Brain microvascular endothelial cell (primary cell): Measurements from ENCODE around the gene HSPBAP1.
A peak's percentile ranks its signal among the peaks of the same experiment; 100 is the strongest.
"Not testable (repeated sequence)": the region's sequence is repeated elsewhere in the genome, so short reads cannot be mapped to it uniquely, and the experiment has no call there.

Source experiments
- DNase-seq: peaks from one replicate; pipeline ENCODE4 v3.0.0-alpha.2; 2020
- H3K27ac ChIP-seq: fragments of 250-450 bp; sonication (Bioruptor Pico); 2 replicates; pipeline ENCODE4 v1.5.1; 2020; ENCODE audit warnings: mild to moderate bottlenecking, moderate library complexity
- H3K27me3 ChIP-seq: fragments of 250-450 bp; sonication (Bioruptor Pico); replicated peaks from 2 replicates; pipeline ENCODE4 v1.5.1; 2020; ENCODE audit warnings: mild to moderate bottlenecking
- H3K36me3 ChIP-seq: fragments of 250-450 bp; sonication (Bioruptor Pico); replicated peaks from 2 replicates; pipeline ENCODE4 v1.5.1; 2020; ENCODE audit warnings: mild to moderate bottlenecking
- H3K4me3 ChIP-seq: 2 replicates; pipeline ENCODE4 v1.5.1; 2011; ENCODE audit warnings: low read depth, mild to moderate bottlenecking, control low read depth, low read length, moderate library complexity
- in situ Hi-C: cut with HindIII; loops from 2 replicates; pipeline ENCODE4 v1.10.0; 2017; ENCODE audit warnings: low sequenced_read_pairs, low pct_ligation_motif_present
- TF ChIP-seq, protein P1 (sequence below): IDR thresholded peaks from 2 replicates; pipeline ENCODE4 v1.5.1; 2011; ENCODE audit warnings: low read depth, mild to moderate bottlenecking, moderate library complexity, low read length, control low read depth, inconsistent platforms; ENCODE audit errors: missing control alignments

HSPBAP1 gene

DNA sequence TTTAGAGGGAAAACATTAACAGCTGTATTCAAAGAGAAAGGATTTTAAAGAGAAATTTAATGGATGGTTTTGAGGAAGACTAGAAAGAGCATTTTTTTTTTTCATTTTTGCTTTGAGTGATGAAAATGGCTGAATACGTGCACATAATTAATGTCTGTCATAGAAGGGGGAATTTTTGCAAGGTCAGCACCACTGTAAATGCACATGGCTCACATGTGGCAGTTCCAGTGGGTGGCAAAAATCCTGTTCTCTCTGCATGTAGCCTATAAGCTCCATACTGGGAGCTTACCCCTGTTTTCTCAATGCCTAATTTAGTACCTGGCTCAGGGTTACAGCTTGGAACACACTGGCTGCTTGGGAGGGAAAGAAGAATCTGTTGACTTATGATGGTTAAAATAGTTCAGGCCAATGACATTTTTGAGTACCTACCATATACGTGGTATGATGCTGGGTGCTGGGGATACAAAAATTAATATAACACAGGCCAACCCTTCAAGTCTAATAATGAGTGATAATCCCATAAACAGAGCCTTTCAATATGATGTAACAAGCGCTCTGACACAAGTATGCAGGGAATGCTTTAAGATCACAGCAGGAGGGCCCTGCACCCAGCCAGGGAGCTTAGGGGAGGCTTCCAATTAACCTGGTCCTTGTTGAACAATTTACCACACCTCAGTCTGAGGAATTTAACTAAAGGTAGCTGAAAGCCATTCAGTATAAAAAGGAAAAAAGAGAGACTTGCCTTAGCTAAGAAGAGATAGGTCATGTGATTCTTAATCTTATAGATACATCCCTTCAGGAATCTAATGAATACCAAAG is 33.0 kb downstream of the HSPBAP1 start:
- H3K27ac ChIP-seq = no peak overlapping the region
- in situ Hi-C loops = no loop called here
- peak; percentile 14 for DNase-seq

DNA sequence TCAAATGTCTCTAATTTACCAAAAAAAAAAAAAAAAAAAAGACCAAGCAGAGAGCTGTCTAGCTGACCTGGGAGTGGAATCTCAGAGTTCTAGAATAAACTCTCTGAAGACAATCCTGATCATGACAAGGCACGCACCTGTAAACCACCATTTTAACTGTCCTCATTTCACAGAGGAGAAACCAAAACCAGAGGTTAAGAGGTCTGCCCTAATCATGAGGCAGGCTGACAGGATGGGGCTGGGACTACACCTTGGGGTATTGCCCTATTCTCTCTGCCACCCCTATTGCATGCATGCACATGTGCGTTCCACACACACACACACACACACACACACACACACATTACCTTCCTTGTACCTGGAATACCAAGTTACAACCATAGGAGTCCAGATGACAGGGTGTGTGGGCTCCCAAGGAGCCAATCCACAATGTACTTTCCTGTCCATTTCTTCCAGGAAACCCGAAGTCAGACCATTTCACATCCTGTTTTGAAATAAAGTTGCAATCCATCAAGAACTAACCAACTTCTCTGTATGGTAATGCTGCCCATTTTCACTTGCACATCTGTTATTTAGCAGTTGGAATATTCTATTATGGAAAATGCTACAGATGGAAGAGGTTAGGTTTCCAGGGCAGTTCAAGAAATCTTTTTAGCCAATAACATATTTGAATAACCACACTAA is 34.6 kb downstream of the HSPBAP1 start:
- Histone ChIP-seq H3K36me3 (no peaks in the 10 kb centered on the region), H3K4me3 (no peak overlapping the region), H3K27ac (no peak overlapping the region), H3K27me3 (no peaks in the 10 kb centered on the region)
- TF ChIP-seq, protein P1, sequence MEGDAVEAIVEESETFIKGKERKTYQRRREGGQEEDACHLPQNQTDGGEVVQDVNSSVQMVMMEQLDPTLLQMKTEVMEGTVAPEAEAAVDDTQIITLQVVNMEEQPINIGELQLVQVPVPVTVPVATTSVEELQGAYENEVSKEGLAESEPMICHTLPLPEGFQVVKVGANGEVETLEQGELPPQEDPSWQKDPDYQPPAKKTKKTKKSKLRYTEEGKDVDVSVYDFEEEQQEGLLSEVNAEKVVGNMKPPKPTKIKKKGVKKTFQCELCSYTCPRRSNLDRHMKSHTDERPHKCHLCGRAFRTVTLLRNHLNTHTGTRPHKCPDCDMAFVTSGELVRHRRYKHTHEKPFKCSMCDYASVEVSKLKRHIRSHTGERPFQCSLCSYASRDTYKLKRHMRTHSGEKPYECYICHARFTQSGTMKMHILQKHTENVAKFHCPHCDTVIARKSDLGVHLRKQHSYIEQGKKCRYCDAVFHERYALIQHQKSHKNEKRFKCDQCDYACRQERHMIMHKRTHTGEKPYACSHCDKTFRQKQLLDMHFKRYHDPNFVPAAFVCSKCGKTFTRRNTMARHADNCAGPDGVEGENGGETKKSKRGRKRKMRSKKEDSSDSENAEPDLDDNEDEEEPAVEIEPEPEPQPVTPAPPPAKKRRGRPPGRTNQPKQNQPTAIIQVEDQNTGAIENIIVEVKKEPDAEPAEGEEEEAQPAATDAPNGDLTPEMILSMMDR = no peak
- in situ Hi-C loops = no loop called here
- DNase-seq = no peak

More for the DNA sequence above, 33.0 kb downstream of the HSPBAP1 start:
- Histone ChIP-seq H3K36me3 (no peaks in the 10 kb centered on the region), H3K4me3 (no peak overlapping the region), H3K27me3 (no peaks in the 10 kb centered on the region)
- TF ChIP-seq, protein P1 = no peak

DNA sequence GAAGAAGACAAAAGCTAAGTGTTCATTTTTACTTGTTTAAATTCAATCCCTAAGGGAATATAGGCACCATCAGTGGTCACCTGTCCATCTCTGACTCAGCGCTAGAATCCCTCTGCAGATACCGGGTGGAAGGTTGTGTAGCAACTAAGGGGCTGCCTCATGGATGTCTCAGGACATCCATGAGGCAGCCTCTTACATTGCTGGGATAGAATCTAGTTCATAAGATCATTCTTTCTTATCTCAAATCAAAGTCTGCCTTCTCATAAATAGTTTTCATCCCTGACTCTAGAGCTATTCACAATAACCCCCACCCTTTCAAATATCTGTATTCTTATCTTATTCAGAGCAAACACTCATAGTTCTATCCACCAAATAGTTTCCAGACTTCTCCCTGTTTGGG is 38.1 kb downstream of the HSPBAP1 start:
- no peaks in the 10 kb centered on the region for H3K36me3 ChIP-seq
- no peaks in the 10 kb centered on the region for H3K27me3 ChIP-seq
- TF ChIP-seq, protein P1 = no peak
- in situ Hi-C loops = no loop called here
- no peak overlapping the region for H3K4me3 ChIP-seq
- no peak for DNase-seq
- H3K27ac ChIP-seq = no peak overlapping the region

DNA sequence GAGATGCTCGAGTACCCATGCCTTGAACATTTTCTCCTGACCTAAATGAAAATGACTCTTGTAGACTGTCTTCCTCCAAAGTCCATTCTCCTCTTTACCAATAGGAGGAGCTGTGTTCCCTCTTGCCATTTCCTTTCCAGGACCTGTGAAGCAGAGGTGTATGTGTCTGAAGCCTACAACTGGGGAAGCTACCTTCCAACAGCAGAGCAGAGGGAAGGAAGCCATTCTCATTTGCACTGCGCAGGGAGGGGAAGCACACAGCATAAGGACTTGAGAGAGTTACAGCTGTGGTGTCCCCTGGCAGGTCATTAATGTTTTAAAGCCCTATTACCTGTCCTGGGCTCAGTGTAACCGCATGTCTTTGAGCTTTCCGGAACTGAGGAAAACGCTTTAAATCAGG is 38.7 kb downstream of the HSPBAP1 start:
- no peaks in the 10 kb centered on the region for H3K27me3 ChIP-seq
- no peak overlapping the region for H3K4me3 ChIP-seq
- H3K27ac ChIP-seq = no peak overlapping the region
- in situ Hi-C loops = no loop called here
- DNase-seq = peak; percentile 25
- TF ChIP-seq, protein P1 = peak; percentile 84
- no peaks in the 10 kb centered on the region for H3K36me3 ChIP-seq

DNA sequence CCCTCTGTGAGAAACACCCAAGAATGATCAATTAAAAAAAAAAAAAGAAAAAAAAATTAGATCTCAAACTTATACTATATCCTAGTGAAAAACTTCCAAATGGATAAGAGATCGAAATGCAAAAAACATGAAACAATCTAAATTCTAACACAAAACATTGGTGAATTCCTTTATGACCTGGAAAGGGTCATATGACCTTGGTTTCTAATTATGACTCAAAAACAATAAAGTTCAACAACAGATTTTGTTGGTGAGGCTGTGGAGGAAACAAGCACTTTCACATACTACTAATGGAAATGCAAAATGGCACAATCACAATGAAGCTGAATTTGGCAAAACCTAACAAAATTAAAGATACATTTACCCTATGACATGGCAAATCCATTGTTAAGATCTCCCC is 45.3 kb downstream of the HSPBAP1 start:
- no peaks in the 10 kb centered on the region for H3K36me3 ChIP-seq
- DNase-seq = no peak
- no peak overlapping the region for H3K4me3 ChIP-seq
- in situ Hi-C loops = no loop called here
- no peak overlapping the region for H3K27ac ChIP-seq
- no peaks in the 10 kb centered on the region for H3K27me3 ChIP-seq
- TF ChIP-seq, protein P1 = no peak

DNA sequence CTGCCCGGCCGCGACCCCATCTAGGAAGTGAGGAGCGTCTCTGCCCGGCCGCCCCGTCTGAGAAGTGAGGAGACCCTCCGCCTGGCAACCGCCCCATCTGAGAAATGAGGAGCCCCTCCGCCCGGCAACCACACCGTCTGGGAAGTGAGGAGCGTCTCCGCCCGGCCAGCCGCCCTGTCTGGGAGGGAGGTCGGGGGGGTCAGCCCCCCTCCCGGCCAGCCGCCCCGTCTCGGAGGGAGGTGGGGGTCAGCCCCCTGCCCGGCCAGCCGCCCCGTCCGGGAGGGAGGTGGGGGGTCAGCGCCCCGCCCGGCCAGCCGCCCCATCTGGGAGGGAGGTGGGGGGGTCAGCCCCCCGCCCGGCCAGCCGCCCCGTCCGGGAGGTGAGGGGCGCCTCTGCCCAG is 46.3 kb downstream of the HSPBAP1 start:
- in situ Hi-C loops, H3K27ac ChIP-seq, H3K27me3 ChIP-seq, H3K4me3 ChIP-seq, DNase-seq, H3K36me3 ChIP-seq: not testable (repeated sequence)
